ENCODE data around the gene FAM193A. TPM values are rescaled to one million over a fixed set of nuclear protein-coding genes. Genes with fewer than 3 reads are reported as not detected.

Gene FAM193A
- total RNA-seq, 1 donor from 2014 or later, result 56.1 TPM

DNA sequence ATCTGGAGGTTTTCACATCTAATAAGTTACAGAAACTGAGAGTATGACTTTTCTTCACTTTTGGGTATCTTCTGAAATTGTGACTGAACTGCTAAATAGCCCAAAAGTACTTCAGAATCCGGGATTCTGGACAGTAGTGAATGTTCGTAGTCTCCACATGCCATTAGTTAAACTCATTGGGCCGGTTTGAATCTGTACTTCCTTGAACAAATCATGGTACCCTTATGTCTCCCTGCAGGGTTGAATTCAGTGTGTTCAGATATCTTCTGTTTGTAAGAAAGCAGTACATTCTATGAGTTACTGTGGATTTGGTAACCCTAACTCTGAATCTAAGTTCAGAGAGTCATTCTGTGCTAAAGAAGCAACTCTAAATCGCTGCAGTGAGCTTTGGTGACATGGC lies 33.6 kb downstream of the FAM193A start:
- Mint-ChIP-seq H3K36me3 (ENCODE audit: unreplicated experiment) (no peaks in the 10 kb centered on the region), H3K27me3 (ENCODE audit: unreplicated experiment) (peaks cover 16% of the 10 kb centered on the region), H3K27ac (ENCODE audit: unreplicated experiment) (no peak overlapping the region), H3K4me1 (ENCODE audit: low read depth, unreplicated experiment) (peaks cover 21% of the 10 kb centered on the region), H3K4me3 (ENCODE audit: unreplicated experiment) (no peak overlapping the region), H3K9me3 (ENCODE audit: unreplicated experiment) (peaks cover 4% of the 10 kb centered on the region)
- DNase-seq, result no peak
- TF ChIP-seq, protein P1, sequence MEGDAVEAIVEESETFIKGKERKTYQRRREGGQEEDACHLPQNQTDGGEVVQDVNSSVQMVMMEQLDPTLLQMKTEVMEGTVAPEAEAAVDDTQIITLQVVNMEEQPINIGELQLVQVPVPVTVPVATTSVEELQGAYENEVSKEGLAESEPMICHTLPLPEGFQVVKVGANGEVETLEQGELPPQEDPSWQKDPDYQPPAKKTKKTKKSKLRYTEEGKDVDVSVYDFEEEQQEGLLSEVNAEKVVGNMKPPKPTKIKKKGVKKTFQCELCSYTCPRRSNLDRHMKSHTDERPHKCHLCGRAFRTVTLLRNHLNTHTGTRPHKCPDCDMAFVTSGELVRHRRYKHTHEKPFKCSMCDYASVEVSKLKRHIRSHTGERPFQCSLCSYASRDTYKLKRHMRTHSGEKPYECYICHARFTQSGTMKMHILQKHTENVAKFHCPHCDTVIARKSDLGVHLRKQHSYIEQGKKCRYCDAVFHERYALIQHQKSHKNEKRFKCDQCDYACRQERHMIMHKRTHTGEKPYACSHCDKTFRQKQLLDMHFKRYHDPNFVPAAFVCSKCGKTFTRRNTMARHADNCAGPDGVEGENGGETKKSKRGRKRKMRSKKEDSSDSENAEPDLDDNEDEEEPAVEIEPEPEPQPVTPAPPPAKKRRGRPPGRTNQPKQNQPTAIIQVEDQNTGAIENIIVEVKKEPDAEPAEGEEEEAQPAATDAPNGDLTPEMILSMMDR (IDR thresholded peaks at IDR 0.05; ENCODE audit: partially characterized antibody, unreplicated experiment), result no peak

DNA sequence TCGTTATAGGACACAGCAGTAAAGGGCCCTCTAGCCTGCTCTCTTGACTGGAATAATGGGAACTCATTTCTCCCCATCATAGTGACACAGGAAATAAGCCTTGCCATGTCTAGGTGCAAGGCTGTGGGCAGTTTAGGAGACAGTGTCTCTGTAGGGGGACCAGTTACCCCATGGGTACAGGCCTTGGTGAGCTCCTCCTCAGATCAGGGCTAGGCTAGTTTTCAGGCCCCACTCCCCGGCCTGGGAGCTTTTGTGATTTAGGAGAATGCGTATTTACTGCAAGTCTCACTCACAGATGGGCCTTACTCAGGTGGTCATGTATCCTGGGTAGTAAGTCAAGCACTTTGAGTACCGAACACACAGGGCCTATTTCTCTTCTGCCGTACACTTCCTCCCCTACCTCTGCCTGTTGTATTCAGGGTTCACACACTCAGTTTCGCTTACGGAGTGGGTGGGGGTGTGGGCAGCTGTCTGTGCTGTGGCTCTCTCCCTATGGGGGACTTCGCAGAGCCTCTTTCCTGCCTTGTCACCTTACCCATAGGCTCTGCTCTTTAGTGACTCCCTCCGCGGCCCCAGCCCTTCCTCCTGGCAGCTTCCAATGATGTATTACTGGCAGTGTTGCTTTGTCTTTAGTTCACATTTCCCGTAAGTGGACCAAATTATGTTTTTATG lies 34.2 kb downstream of the FAM193A start:
- Mint-ChIP-seq H3K4me1 (ENCODE audit: low read depth, unreplicated experiment) (peaks cover 20% of the 10 kb centered on the region), H3K4me3 (ENCODE audit: unreplicated experiment) (no peak overlapping the region), H3K27ac (ENCODE audit: unreplicated experiment) (peak overlapping the region; percentile 4), H3K36me3 (ENCODE audit: unreplicated experiment) (no peaks in the 10 kb centered on the region), H3K27me3 (ENCODE audit: unreplicated experiment) (peaks cover 16% of the 10 kb centered on the region), H3K9me3 (ENCODE audit: unreplicated experiment) (peaks cover 6% of the 10 kb centered on the region)
- TF ChIP-seq, protein P1 (IDR thresholded peaks at IDR 0.05; ENCODE audit: partially characterized antibody, unreplicated experiment), result no peak
- no peak for DNase-seq

DNA sequence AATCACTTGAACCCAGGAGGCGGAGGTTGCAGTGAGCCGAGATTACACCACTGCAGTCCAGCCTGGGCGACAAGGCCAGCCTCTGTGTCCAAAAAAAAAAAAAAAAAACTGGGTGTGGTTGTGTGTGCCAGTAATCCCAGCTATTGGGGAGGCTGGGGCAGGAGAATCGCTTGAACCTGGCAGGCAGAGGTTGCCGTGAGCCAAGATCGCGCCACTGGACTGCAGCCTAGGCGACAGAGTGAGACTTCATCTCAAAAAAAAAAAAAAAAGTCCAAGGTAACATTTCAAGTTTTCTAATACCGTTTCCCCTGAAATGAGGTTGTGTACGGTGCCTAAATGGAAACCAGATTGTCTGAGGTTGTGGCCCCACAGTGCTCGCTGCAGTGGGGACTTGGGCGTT lies 35.6 kb downstream of the FAM193A start:
- Mint-ChIP-seq H3K9me3 (ENCODE audit: unreplicated experiment) (peaks cover 6% of the 10 kb centered on the region), H3K27me3 (ENCODE audit: unreplicated experiment) (peaks cover 16% of the 10 kb centered on the region), H3K4me3 (ENCODE audit: unreplicated experiment) (no peak overlapping the region), H3K27ac (ENCODE audit: unreplicated experiment) (no peak overlapping the region), H3K36me3 (ENCODE audit: unreplicated experiment) (no peaks in the 10 kb centered on the region), H3K4me1 (ENCODE audit: low read depth, unreplicated experiment) (peaks cover 20% of the 10 kb centered on the region)
- TF ChIP-seq, protein P1 (IDR thresholded peaks at IDR 0.05; ENCODE audit: partially characterized antibody, unreplicated experiment), result no peak
- no peak for DNase-seq

DNA sequence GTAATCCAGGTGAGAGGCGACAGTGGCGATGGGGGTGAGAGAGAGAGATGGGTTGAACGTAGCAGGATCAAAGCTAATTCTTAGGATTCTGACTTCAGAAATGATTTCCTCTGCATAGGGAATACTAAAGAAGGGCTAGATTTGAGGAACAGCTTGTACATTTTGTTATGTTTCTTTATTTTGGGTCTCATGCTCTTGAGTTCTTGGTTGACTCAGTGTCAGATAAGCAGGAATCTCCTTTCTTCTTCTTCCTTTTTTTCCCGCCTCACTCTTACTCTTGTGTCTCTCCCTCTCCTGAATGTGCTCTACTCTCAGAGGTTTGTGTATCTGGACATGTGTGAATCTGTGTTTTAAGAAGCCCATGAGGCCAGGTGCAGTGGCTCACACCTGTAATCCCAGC lies 36.4 kb downstream of the FAM193A start:
- Mint-ChIP-seq H3K4me3 (ENCODE audit: unreplicated experiment) (no peak overlapping the region), H3K36me3 (ENCODE audit: unreplicated experiment) (no peaks in the 10 kb centered on the region), H3K4me1 (ENCODE audit: low read depth, unreplicated experiment) (peaks cover 20% of the 10 kb centered on the region), H3K27ac (ENCODE audit: unreplicated experiment) (no peak overlapping the region), H3K27me3 (ENCODE audit: unreplicated experiment) (peaks cover 17% of the 10 kb centered on the region), H3K9me3 (ENCODE audit: unreplicated experiment) (peaks cover 5% of the 10 kb centered on the region)
- DNase-seq, result no peak
- TF ChIP-seq, protein P1 (IDR thresholded peaks at IDR 0.05; ENCODE audit: partially characterized antibody, unreplicated experiment), result no peak

DNA sequence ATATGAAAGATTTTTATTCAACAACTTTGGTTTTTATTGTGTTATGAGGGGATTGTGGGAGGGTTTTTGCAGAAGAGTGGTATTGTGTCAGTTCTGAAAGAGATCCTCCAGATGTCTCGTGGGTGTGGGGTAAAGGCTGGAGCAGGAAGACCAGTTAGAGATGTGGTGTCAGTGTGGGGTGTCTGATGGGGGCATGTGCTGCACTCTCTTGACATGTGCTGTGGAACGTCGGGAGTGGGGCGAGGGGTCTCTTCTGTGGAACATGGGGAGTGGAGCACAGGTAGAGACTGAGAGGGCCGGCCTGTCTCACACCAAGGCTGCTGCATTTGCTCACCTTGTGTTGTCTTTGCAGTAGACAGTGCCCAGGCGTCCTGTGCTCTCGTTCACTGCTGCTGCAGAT lies 37.6 kb downstream of the FAM193A start:
- Mint-ChIP-seq H3K4me1 (ENCODE audit: low read depth, unreplicated experiment) (peaks cover 20% of the 10 kb centered on the region), H3K27ac (ENCODE audit: unreplicated experiment) (peak overlapping the region; percentile 41), H3K27me3 (ENCODE audit: unreplicated experiment) (peaks cover 17% of the 10 kb centered on the region), H3K4me3 (ENCODE audit: unreplicated experiment) (no peak overlapping the region), H3K9me3 (ENCODE audit: unreplicated experiment) (peaks cover 4% of the 10 kb centered on the region), H3K36me3 (ENCODE audit: unreplicated experiment) (no peaks in the 10 kb centered on the region)
- TF ChIP-seq, protein P1 (IDR thresholded peaks at IDR 0.05; ENCODE audit: partially characterized antibody, unreplicated experiment), result no peak
- DNase-seq, result no peak
